Kidney epithelial cell (primary cell): ENCODE results near the gene ACR. TPM values are rescaled to one million over a fixed set of nuclear protein-coding genes. Genes with fewer than 3 reads are reported as not detected.

Experiments used
- DNase-seq: peaks from one replicate; pipeline ENCODE4 v3.0.0-alpha.2; 2010; ENCODE audit warnings: low read depth
- H3K27me3 ChIP-seq: 2 replicates; pipeline ENCODE4 v1.6.0; 2011; ENCODE audit warnings: low read length; ENCODE audit not compliant: control insufficient read depth, insufficient read depth
- H3K36me3 ChIP-seq: 2 replicates; pipeline ENCODE4 v1.5.1; 2011; ENCODE audit warnings: low read length; ENCODE audit not compliant: control insufficient read depth, insufficient read depth
- H3K4me3 ChIP-seq: 2 replicates; pipeline ENCODE4 v1.5.1; 2011; ENCODE audit warnings: low read depth, mild to moderate bottlenecking, control low read depth, low read length
- CTCF ChIP-seq: IDR thresholded peaks from 2 replicates; pipeline ENCODE4 v1.5.1; 2011; ENCODE audit warnings: mild to moderate bottlenecking, moderate library complexity, low read length, control low read depth, inconsistent platforms; ENCODE audit not compliant: insufficient read depth, poor library complexity, severe bottlenecking
- total RNA-seq: library from RNA; depleted of rRNA; stranded (reverse); fragments of >200 nt; gene quantifications from 2 replicates; pipeline ENCODE4 v1.2.3, GENCODE V29; 2015

ACR gene
- total RNA-seq, 1 donor from 2014 or later: not detected

GRCh38 chr22:50710886-50711285 lies 27.1 kb upstream of the ACR start:
- DNase-seq: no peak
- Histone ChIP-seq H3K36me3 (no peaks in the 10 kb centered on the region), H3K4me3 (no peak overlapping the region), H3K27me3 (no peaks in the 10 kb centered on the region)
- no peak for TF ChIP-seq CTCF

- Histone ChIP-seq H3K36me3 (no peaks in the 10 kb centered on the region), H3K4me3 (no peak overlapping the region), H3K27me3 (peaks cover 2% of the 10 kb centered on the region)
- no peak for DNase-seq
- no peak for TF ChIP-seq CTCF
Measured at GRCh38 chr22:50711446-50712340, 26.3 kb upstream of the ACR start.

- DNase-seq: no peak
- TF ChIP-seq CTCF: no peak
- no peaks in the 10 kb centered on the region for H3K36me3 ChIP-seq
- H3K27me3 ChIP-seq: peaks cover 2% of the 10 kb centered on the region
- H3K4me3 ChIP-seq: no peak overlapping the region
Measured at GRCh38 chr22:50712341-50713007, 25.5 kb upstream of the ACR start.

GRCh38 chr22:50713008-50713385 lies 25.0 kb upstream of the ACR start:
- Histone ChIP-seq H3K36me3 (no peaks in the 10 kb centered on the region), H3K27me3 (peaks cover 4% of the 10 kb centered on the region), H3K4me3 (no peak overlapping the region)
- no peak for TF ChIP-seq CTCF
- DNase-seq: no peak

- no peaks in the 10 kb centered on the region for H3K36me3 ChIP-seq
- TF ChIP-seq CTCF: no peak
- H3K4me3 ChIP-seq: no peak overlapping the region
- no peak for DNase-seq
- peaks cover 5% of the 10 kb centered on the region for H3K27me3 ChIP-seq
Measured at GRCh38 chr22:50713571-50714056, 24.4 kb upstream of the ACR start.
